ENCODE results near the gene GABRA5.

GRCh38 chr15:26985050-26985449 is 118.2 kb downstream of the GABRA5 start:
- TF ChIP-seq EZH2 (IDR thresholded peaks at IDR 0.05; ENCODE audit: borderline replicate concordance, low read length) (no peak), CTCF (conservative IDR thresholded peaks at IDR 0.05 in 1 of 2, IDR thresholded peaks at IDR 0.05 in 1 of 2; ENCODE audit: extremely low read depth in 1 of 2, insufficient read depth in 1 of 2, low read depth in 1 of 2, low read length in 2 of 2) (no peak)

All from mammary epithelial cell (primary cell).